ENCODE data around the gene ARHGAP15. TPM values are rescaled to one million over a fixed set of nuclear protein-coding genes. Genes with fewer than 3 reads are reported as not detected.
"Not testable (repeated sequence)": the region's sequence is repeated elsewhere in the genome, so short reads cannot be mapped to it uniquely, and the experiment has no call there.

Gene ARHGAP15
- polyA plus RNA-seq, 3 donors: 0.54 to 8.7 (median 5.6) TPM

- H3K27ac ChIP-seq (ENCODE audit: low read depth, low read length): no peak overlapping the region
These were observed 386.1 kb downstream of the ARHGAP15 start for GRCh38 chr2:143515318-143515717.

GRCh38 chr2:143519521-143519920, 390.3 kb downstream of the ARHGAP15 start:
- WGBS, 3 donors: 70 to 83% (median 74%) methylated on average over 3 of the region's 3 CpGs
- H3K27ac ChIP-seq (ENCODE audit: low read depth, low read length): no peak overlapping the region

- no peak overlapping the region for H3K27ac ChIP-seq (ENCODE audit: low read depth, low read length)
- 64 to 80% (median 65%) methylated on average over 3 of the region's 3 CpGs for WGBS, 3 donors
These were observed 392.2 kb downstream of the ARHGAP15 start for GRCh38 chr2:143521396-143521795.

- H3K27ac ChIP-seq (ENCODE audit: low read depth, low read length): no peak overlapping the region
- whole genome bisulfite sequencing, 3 donors: 81 to 97% (median 93%) methylated on average over 2 of the region's 2 CpGs
These were observed 393.5 kb downstream of the ARHGAP15 start for GRCh38 chr2:143522699-143523098.

- 2 to 55% (median 35%) methylated on average over 2 of the region's 2 CpGs for WGBS, 3 donors
- H3K27ac ChIP-seq (ENCODE audit: low read depth, low read length): no peak overlapping the region
These were observed 394.9 kb downstream of the ARHGAP15 start for GRCh38 chr2:143524119-143524553.

GRCh38 chr2:143524559-143525401, 395.6 kb downstream of the ARHGAP15 start:
- H3K27ac ChIP-seq (ENCODE audit: low read depth, low read length): no peak overlapping the region
- 50 to 79% (median 67%) methylated on average over 6 of the region's 6 CpGs for WGBS, 3 donors

GRCh38 chr2:143525402-143525860, 396.2 kb downstream of the ARHGAP15 start:
- WGBS, 3 donors: 15 to 56% (median 28%) methylated on average over 2 of the region's 2 CpGs

GRCh38 chr2:143526498-143526897, 397.3 kb downstream of the ARHGAP15 start:
- no peak overlapping the region for H3K27ac ChIP-seq (ENCODE audit: low read depth, low read length)

More at GRCh38 chr2:143525402-143525860, 396.2 kb downstream of the ARHGAP15 start:
- H3K27ac ChIP-seq (ENCODE audit: low read depth, low read length): no peak overlapping the region

- H3K27ac ChIP-seq (ENCODE audit: low read depth, low read length): no peak overlapping the region
- 92 to 95% (median 94%) methylated on average over 1 of the region's 1 CpG for WGBS, 3 donors
These were observed 398.8 kb downstream of the ARHGAP15 start for GRCh38 chr2:143528021-143528420.

- 94 to 97% (median 96%) methylated on average over 1 of the region's 1 CpG for WGBS, 3 donors
These were observed 400.0 kb downstream of the ARHGAP15 start for GRCh38 chr2:143529118-143529720.

GRCh38 chr2:143530758-143531157, 401.5 kb downstream of the ARHGAP15 start:
- H3K27ac ChIP-seq (ENCODE audit: low read depth, low read length): no peak overlapping the region
- WGBS, 3 donors: 61 to 80% (median 63%) methylated on average over 2 of the region's 2 CpGs

More at GRCh38 chr2:143529118-143529720, 400.0 kb downstream of the ARHGAP15 start:
- H3K27ac ChIP-seq (ENCODE audit: low read depth, low read length): no peak overlapping the region

- no peak overlapping the region for H3K27ac ChIP-seq (ENCODE audit: low read depth, low read length)
These were observed 402.8 kb downstream of the ARHGAP15 start for GRCh38 chr2:143532061-143532460.

- H3K27ac ChIP-seq (ENCODE audit: low read depth, low read length): no peak overlapping the region
- WGBS, 3 donors: 86 to 91% (median 89%) methylated on average over 4 of the region's 4 CpGs
These were observed 404.6 kb downstream of the ARHGAP15 start for GRCh38 chr2:143533846-143534245.

GRCh38 chr2:143535802-143536201, 406.6 kb downstream of the ARHGAP15 start:
- 72 to 86% (median 83%) methylated on average over 2 of the region's 2 CpGs for WGBS, 3 donors
- no peak overlapping the region for H3K27ac ChIP-seq (ENCODE audit: low read depth, low read length)

GRCh38 chr2:143541899-143542298, 412.7 kb downstream of the ARHGAP15 start:
- H3K27ac ChIP-seq (ENCODE audit: low read depth, low read length): not testable (repeated sequence)
- 88 to 92% (median 90%) methylated on average over 11 of the region's 11 CpGs for WGBS, 3 donors

GRCh38 chr2:143545059-143545948, 416.1 kb downstream of the ARHGAP15 start:
- H3K27ac ChIP-seq (ENCODE audit: low read depth, low read length): no peak overlapping the region
- WGBS, 3 donors: 70 to 81% (median 80%) methylated on average over 7 of the region's 7 CpGs

- 57 to 65% (median 59%) methylated on average over 4 of the region's 4 CpGs for WGBS, 3 donors
- H3K27ac ChIP-seq (ENCODE audit: low read depth, low read length): no peak overlapping the region
These were observed 416.7 kb downstream of the ARHGAP15 start for GRCh38 chr2:143545949-143546255.

- 45 to 74% (median 49%) methylated on average over 2 of the region's 2 CpGs for WGBS, 3 donors
- no peak overlapping the region for H3K27ac ChIP-seq (ENCODE audit: low read depth, low read length)
These were observed 418.8 kb downstream of the ARHGAP15 start for GRCh38 chr2:143548032-143548431.

- WGBS, 3 donors: 64 to 79% (median 65%) methylated on average over 2 of the region's 2 CpGs
- no peak overlapping the region for H3K27ac ChIP-seq (ENCODE audit: low read depth, low read length)
These were observed 421.3 kb downstream of the ARHGAP15 start for GRCh38 chr2:143550500-143550899.

Data from adipose tissue (tissue), 3 donors.